ENCODE measurements around the gene GNL3L.

DNA sequence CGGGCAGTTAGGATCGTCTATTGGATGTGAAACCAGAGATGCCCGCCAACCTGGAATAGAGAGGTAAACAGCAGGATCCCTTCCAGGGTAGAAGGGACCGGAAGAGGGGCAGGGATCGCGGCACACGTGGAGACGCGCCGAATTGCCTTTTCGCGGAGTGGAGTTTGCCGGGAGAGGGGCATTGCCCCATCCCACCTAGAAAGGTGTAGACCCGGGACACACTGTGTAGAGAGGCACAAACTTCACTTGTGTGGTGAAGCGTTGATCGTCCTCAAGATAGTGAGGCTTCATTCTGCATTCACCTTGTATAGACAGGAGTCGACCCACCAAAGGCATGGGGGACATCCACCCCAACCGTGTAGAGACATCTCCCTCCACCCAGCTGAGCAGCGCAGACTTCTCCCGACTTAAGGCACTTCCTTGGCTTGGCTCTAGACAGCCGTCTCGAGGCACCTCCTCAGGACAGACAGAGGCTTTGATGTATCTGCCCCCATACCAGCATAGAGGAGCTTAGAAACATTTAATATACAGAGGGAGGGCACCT lies 410 bp downstream of the GNL3L start:
- no peak for TF ChIP-seq POLR2AphosphoS5 (IDR thresholded peaks at IDR 0.05; ENCODE audit: insufficient read depth in 1 of 2, low read depth in 1 of 2)
- TF ChIP-seq, protein P1, sequence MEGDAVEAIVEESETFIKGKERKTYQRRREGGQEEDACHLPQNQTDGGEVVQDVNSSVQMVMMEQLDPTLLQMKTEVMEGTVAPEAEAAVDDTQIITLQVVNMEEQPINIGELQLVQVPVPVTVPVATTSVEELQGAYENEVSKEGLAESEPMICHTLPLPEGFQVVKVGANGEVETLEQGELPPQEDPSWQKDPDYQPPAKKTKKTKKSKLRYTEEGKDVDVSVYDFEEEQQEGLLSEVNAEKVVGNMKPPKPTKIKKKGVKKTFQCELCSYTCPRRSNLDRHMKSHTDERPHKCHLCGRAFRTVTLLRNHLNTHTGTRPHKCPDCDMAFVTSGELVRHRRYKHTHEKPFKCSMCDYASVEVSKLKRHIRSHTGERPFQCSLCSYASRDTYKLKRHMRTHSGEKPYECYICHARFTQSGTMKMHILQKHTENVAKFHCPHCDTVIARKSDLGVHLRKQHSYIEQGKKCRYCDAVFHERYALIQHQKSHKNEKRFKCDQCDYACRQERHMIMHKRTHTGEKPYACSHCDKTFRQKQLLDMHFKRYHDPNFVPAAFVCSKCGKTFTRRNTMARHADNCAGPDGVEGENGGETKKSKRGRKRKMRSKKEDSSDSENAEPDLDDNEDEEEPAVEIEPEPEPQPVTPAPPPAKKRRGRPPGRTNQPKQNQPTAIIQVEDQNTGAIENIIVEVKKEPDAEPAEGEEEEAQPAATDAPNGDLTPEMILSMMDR (IDR thresholded peaks at IDR 0.05): no peak
